ENCODE measurements around the gene MAL.

DNA sequence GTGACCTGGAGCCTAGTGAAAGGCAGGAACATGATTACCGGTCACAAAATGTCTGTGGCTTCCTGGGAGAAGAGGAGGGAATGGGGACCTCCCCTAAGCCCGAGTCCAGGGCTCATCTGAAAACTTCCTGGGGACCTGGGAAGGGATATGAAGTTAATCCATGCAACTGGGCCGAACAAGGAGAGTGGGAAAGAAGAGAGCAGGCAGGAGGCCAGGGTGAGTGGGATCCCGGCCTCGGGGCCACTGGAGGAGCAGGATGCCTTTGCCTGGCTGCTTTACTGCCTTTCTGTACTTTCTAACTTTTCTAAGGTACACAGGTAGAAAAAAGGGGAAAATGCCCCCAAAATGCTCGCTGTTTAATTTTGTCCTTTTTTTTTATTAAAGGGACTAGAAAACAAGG is 43.4 kb upstream of the MAL start:
- TF ChIP-seq POLR2A (IDR thresholded peaks at IDR 0.05; ENCODE audit: low read depth, low read length) (no peak), POLR2AphosphoS5 (IDR thresholded peaks at IDR 0.05; ENCODE audit: low read depth, low read length) (no peak)

Data from GM12892 (cell line).